GM20000 (cell line): ENCODE measurements around the gene DCAF17.

ENCODE experiments used
- DNase-seq: peaks from one replicate; pipeline ENCODE4 v3.0.0; 2012; ENCODE audit warnings: low spot score
- CTCF ChIP-seq: IDR thresholded peaks from 2 replicates; pipeline ENCODE4 v1.5.1; 2012; ENCODE audit warnings: mild to moderate bottlenecking, control low read depth; ENCODE audit errors: extremely low read depth, missing control alignments

The DCAF17 gene

DNA sequence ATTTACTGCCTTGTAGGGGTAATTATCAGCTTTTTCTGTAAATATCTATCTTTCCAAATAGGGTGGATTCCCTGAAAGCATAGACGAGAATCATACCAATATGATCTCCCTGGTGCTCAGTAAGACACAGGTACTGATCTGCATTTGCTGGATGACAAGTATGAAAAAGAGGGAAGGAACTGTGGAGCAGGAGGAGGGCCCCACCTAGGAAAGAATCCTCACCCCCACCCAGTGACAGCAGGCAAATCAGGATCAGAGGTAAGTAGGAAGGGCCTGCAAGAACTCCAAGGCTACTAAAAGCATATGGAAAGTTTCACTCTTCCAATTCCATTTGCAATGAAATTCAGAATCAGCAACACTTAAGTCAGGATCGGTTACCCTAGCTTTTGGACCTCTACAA is 42.5 kb upstream of the DCAF17 start:
- TF ChIP-seq CTCF: no peak
- DNase-seq: no peak

- TF ChIP-seq CTCF: no peak
Observed at GRCh38 chr2:171393487-171393886, 40.5 kb upstream of the DCAF17 start.

DNA sequence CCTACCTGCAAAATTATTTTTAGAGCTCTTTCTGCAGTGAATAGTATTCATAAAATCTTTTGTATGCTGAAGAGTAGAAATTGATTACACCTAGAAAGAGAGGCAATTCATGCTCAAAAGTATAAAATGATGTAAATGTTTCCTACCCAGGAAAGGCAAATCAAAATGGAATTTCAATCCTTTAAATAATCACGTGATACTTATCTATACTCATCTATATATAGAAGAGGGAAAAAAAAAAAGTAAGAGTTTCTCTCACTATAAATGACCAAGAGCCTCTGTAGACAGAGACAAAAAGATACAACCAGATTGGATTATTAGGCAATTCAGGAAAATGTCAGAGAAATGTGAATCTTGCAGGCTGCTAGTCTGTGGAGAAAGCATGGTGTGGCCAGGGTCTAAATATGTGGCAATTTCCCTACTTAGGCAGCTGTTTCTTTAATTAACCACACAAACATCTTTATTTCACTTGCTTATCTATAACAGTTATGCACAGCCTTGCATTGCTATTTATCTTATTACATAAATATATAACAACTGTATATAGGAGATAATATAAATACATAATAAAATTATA is 39.8 kb upstream of the DCAF17 start:
- no peak for TF ChIP-seq CTCF
- no peak for DNase-seq

More at GRCh38 chr2:171393487-171393886, 40.5 kb upstream of the DCAF17 start:
- DNase-seq: no peak

- TF ChIP-seq CTCF: no peak
- DNase-seq: no peak
Observed at GRCh38 chr2:171399292-171399691, 34.7 kb upstream of the DCAF17 start.

GRCh38 chr2:171400395-171400794 is 33.6 kb upstream of the DCAF17 start:
- DNase-seq: no peak
- TF ChIP-seq CTCF: no peak

DNA sequence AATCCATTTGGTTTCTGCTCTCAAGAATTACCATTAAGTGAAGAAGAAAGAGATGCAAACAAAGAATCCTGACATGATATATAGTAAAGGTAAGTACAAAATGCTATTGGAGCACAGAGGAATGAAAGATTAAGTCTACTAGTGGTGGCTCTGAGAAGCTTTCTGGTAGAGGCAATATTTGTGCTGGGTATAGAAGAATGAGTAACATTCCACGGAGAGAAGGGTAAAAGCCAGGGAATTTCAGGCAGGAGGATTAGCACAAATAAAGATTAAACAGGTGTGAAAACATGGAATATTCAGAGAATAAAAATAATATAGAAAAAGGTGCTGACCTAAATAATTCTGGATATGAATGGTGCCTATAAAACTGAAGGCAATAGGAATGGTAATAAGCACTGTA is 32.1 kb upstream of the DCAF17 start:
- no peak for DNase-seq
- TF ChIP-seq CTCF: no peak

GRCh38 chr2:171402906-171403580 is 31.0 kb upstream of the DCAF17 start:
- DNase-seq: no peak
- no peak for TF ChIP-seq CTCF
